Sigmoid colon (tissue), 4 donors: ENCODE results near the gene GGTLC2.

Experiments
- EP300 ChIP-seq, 4 donors: sonication (generic); formaldehyde crosslinking; IDR thresholded peaks; one replicate each; pipeline ENCODE4 v1.6.1; 2017; ENCODE audit warnings: antibody characterized with exemption in 4 of 4
- POLR2AphosphoS5 ChIP-seq, 4 donors: sonication (generic); formaldehyde crosslinking; IDR thresholded peaks; one replicate each; pipeline ENCODE4 v1.6.1; 2017; ENCODE audit warnings: antibody characterized with exemption in 4 of 4
- TF ChIP-seq, protein P1 (sequence below), 4 experiments: fragments of 450-650 bp in 3 of 4; fragments of 200-600 bp in 1 of 4; IDR thresholded peaks; one replicate each; pipeline ENCODE4 v1.5.1; 2016 to 2019; ENCODE audit warnings: antibody characterized with exemption in 4 of 4, mild to moderate bottlenecking in 3 of 4, moderate library complexity in 2 of 4

DNA sequence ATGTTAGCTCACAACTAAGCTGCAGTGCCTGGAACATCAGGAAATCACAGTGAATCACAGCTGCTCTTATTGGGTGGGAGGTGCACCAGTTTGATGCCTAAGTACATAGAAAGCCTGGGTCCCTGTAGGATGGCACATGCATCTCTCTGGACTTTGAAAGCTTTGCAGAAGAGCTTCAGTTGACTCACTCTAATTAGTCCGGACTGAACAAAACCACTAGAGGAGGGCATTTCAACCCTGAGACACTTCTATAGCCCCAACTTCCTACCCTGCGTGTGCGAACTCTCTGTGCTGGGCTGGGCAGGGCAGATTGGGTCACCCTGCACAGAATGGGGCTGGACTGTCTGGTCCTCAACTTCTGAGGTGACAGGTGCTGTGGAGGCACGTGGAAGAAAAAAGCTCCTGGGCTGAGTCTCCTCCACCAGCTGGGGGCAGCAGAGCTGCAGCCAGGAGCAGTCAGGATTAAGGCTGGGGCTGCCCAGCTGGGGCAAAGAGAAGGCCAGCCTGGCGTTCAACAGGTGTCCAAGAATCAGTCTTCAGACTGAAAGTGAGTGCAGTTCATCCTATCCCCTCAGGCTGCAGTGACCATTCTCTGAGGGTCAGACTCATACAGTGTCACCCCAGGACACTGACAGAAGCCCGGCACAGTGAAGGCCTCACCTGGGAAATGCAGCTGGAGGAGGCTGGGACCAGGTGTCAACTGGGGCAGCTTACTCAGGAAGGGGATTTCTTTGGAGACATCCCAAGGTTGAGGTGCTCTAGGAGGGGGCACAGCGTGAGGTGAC lies 22.1 kb downstream of the GGTLC2 start:
- TF ChIP-seq, protein P1, sequence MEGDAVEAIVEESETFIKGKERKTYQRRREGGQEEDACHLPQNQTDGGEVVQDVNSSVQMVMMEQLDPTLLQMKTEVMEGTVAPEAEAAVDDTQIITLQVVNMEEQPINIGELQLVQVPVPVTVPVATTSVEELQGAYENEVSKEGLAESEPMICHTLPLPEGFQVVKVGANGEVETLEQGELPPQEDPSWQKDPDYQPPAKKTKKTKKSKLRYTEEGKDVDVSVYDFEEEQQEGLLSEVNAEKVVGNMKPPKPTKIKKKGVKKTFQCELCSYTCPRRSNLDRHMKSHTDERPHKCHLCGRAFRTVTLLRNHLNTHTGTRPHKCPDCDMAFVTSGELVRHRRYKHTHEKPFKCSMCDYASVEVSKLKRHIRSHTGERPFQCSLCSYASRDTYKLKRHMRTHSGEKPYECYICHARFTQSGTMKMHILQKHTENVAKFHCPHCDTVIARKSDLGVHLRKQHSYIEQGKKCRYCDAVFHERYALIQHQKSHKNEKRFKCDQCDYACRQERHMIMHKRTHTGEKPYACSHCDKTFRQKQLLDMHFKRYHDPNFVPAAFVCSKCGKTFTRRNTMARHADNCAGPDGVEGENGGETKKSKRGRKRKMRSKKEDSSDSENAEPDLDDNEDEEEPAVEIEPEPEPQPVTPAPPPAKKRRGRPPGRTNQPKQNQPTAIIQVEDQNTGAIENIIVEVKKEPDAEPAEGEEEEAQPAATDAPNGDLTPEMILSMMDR (IDR thresholded peaks at IDR 0.05): no peak
- TF ChIP-seq POLR2AphosphoS5 (IDR thresholded peaks at IDR 0.05) (no peak), EP300 (IDR thresholded peaks at IDR 0.05) (no peak)
